Uterus (tissue), 4 donors: ENCODE data around the gene ZNF521. TPM values are rescaled to one million over a fixed set of nuclear protein-coding genes. Genes with fewer than 3 reads are reported as not detected.

Source experiments
- DNase-seq, 2 donors: peaks; one replicate each; pipeline ENCODE4 v3.0.0-alpha.2; 2019 to 2020
- H3K27ac ChIP-seq, 2 donors: fragments of 200-600 bp; sonication (generic); 1 replicate in 1 of 2; 2 replicates in 1 of 2; pipeline ENCODE4 v1.5.1; 2016 to 2018
- H3K27me3 ChIP-seq, 2 donors: fragments of 200-600 bp; sonication (generic); one replicate each; pipeline ENCODE4 v1.5.1; 2018 to 2019; ENCODE audit warnings: control low read depth in 1 of 2
- H3K36me3 ChIP-seq, 2 donors: fragments of 200-600 bp; sonication (generic); one replicate each; pipeline ENCODE4 v1.5.1; 2019; ENCODE audit warnings: control low read depth in 1 of 2
- H3K4me1 ChIP-seq, 2 donors: fragments of 200-600 bp; sonication (generic); one replicate each; pipeline ENCODE4 v1.5.1; 2018 to 2019; ENCODE audit warnings: control low read depth in 1 of 2
- H3K4me3 ChIP-seq, 2 donors: fragments of 200-600 bp; sonication (generic); 1 replicate in 1 of 2; 2 replicates in 1 of 2; pipeline ENCODE4 v1.5.1; 2018 to 2019; ENCODE audit warnings: mild to moderate bottlenecking in 1 of 2
- H3K9me3 ChIP-seq, 2 donors: fragments of 200-600 bp; sonication (generic); one replicate each; pipeline ENCODE4 v1.5.1; 2019; ENCODE audit warnings: control low read depth in 1 of 2
- POLR2A ChIP-seq, 2 donors: fragments of 450-650 bp; IDR thresholded peaks; one replicate each; pipeline ENCODE4 v1.6.1; 2016; ENCODE audit warnings: antibody characterized with exemption in 2 of 2, mild to moderate bottlenecking in 1 of 2, moderate library complexity in 1 of 2
- intact Hi-C: fragments of 100-400 bp; cut with DNase I; formaldehyde crosslinking; loops from one replicate; pipeline ENCODE4 v1.15.1; 2023; ENCODE audit warnings: low total_unique reads
- total RNA-seq, 4 donors: library from RNA; depleted of rRNA in 3 of 4; stranded (reverse); fragments of >200 nt in 3 of 4; gene quantifications; one replicate each; pipeline versions ENCODE4 v1.1.0 to v1.2.4, GENCODE V29; 2014 to 2023
- TF ChIP-seq, protein P1 (sequence below), 4 experiments: fragments of 200-600 bp in 2 of 4; fragments of 450-650 bp in 2 of 4; sonication (generic) in 2 of 4; IDR thresholded peaks; one replicate each; pipeline ENCODE4 v1.5.1; 2016 to 2019; ENCODE audit warnings: antibody characterized with exemption in 4 of 4, mild to moderate bottlenecking in 2 of 4, moderate library complexity in 1 of 4
- donor health status: DM: yes; HTN: yes; CAD: no.

ZNF521 gene
- total RNA-seq, 4 donors from 2014 or later: 47.4 to 116 (median 72.8) TPM

DNA sequence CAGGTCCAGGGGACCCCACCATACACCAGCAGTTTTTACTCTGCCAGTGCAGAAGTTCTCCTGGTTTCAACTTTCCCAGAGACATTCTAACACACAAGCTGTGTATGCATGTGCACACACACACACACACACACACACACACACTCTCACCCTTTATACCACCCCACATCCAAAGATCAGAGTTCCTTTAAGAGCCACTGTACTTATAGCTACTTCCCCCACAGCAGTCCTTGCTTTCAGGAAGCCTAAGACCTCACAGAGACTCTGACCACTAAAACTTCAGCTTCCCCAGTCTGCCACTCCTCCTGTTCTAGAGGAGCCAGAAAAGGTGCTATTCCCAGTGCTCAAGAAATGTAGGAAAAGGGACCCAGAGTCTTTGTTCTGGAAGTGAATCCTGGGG, 107.8 kb downstream of the ZNF521 start:
- Histone ChIP-seq H3K36me3 (no peaks in the 10 kb centered on the region), H3K9me3 (no peaks in the 10 kb centered on the region), H3K4me3 (no peak overlapping the region), H3K4me1 (no peaks in the 10 kb centered on the region), H3K27ac (no peak overlapping the region), H3K27me3 (no peaks in the 10 kb centered on the region)
- intact Hi-C loops: no loop called here
- DNase-seq: no peak
- TF ChIP-seq, protein P1, sequence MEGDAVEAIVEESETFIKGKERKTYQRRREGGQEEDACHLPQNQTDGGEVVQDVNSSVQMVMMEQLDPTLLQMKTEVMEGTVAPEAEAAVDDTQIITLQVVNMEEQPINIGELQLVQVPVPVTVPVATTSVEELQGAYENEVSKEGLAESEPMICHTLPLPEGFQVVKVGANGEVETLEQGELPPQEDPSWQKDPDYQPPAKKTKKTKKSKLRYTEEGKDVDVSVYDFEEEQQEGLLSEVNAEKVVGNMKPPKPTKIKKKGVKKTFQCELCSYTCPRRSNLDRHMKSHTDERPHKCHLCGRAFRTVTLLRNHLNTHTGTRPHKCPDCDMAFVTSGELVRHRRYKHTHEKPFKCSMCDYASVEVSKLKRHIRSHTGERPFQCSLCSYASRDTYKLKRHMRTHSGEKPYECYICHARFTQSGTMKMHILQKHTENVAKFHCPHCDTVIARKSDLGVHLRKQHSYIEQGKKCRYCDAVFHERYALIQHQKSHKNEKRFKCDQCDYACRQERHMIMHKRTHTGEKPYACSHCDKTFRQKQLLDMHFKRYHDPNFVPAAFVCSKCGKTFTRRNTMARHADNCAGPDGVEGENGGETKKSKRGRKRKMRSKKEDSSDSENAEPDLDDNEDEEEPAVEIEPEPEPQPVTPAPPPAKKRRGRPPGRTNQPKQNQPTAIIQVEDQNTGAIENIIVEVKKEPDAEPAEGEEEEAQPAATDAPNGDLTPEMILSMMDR (IDR thresholded peaks at IDR 0.05): no peak
- no peak for TF ChIP-seq POLR2A (IDR thresholded peaks at IDR 0.05)

DNA sequence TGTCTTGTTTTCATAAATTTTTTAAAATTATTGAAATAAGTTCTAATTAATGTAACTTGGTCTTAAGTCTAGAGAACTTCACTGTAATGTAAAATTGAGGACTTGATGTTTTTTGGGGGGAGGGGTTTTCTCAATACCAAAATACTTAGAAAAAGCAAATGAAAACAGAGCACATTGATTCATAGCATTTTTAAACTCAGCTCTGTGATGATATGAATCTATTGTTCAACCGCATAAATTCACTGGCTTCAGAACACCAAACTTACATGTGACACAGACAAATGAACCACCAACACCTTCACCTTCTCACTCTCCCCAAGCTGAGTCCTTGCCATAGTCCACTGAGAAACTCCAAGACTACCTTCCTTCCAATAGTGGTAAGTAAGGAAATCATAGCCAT, 108.2 kb downstream of the ZNF521 start:
- H3K9me3 ChIP-seq: no peaks in the 10 kb centered on the region
- no peak for DNase-seq
- intact Hi-C loops: no loop called here
- no peak overlapping the region for H3K27ac ChIP-seq
- H3K4me1 ChIP-seq: no peaks in the 10 kb centered on the region
- no peaks in the 10 kb centered on the region for H3K27me3 ChIP-seq
- TF ChIP-seq, protein P1 (IDR thresholded peaks at IDR 0.05): no peak
- TF ChIP-seq POLR2A (IDR thresholded peaks at IDR 0.05): no peak
- no peaks in the 10 kb centered on the region for H3K36me3 ChIP-seq
- no peak overlapping the region for H3K4me3 ChIP-seq

DNA sequence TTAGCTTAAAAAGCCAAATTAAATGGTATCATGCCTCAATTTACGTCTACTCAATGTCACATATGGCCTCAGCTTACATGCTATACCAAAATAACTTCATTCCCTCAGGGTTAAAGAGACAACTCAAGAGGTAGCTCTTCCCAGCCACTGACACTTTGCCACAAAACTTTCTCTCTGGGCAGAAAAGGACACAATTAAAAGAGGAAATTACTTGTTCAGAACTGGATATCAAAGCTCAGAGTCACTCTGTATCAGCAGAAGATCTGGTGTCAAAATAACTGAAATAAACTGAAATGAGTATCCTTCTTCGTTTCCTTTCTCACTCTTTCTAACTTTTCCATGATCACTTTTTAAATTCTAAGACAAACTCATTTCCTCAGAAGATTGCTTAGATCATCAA, 108.7 kb downstream of the ZNF521 start:
- no peaks in the 10 kb centered on the region for H3K36me3 ChIP-seq
- no peaks in the 10 kb centered on the region for H3K9me3 ChIP-seq
- H3K4me1 ChIP-seq: no peaks in the 10 kb centered on the region
- TF ChIP-seq, protein P1 (IDR thresholded peaks at IDR 0.05): no peak
- TF ChIP-seq POLR2A (IDR thresholded peaks at IDR 0.05): no peak
- DNase-seq: no peak
- H3K27ac ChIP-seq: no peak overlapping the region
- no peak overlapping the region for H3K4me3 ChIP-seq
- intact Hi-C loops: no loop called here
- no peaks in the 10 kb centered on the region for H3K27me3 ChIP-seq

DNA sequence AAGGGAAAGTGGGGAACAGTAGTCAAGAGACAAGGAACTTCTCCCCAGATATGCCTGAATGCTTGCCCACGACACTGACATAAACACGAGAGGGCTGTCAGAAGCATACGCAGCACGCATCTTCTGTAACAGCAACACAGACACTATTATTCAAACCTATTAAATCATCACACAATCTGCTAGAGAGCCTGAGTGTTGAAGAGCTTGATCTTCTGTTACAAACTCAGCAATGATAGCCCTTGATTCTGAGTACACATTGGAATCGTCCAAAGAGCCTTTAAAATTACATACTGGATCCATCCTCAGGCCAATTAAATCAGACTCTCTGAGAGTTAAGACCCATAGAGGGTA, 111.6 kb downstream of the ZNF521 start:
- H3K36me3 ChIP-seq: no peaks in the 10 kb centered on the region
- intact Hi-C loops: no loop called here
- TF ChIP-seq, protein P1 (IDR thresholded peaks at IDR 0.05): no peak
- TF ChIP-seq POLR2A (IDR thresholded peaks at IDR 0.05): no peak
- no peaks in the 10 kb centered on the region for H3K9me3 ChIP-seq
- H3K4me1 ChIP-seq: no peaks in the 10 kb centered on the region
- no peaks in the 10 kb centered on the region for H3K27me3 ChIP-seq
- no peak for DNase-seq
- H3K27ac ChIP-seq: no peak overlapping the region
- no peak overlapping the region for H3K4me3 ChIP-seq

DNA sequence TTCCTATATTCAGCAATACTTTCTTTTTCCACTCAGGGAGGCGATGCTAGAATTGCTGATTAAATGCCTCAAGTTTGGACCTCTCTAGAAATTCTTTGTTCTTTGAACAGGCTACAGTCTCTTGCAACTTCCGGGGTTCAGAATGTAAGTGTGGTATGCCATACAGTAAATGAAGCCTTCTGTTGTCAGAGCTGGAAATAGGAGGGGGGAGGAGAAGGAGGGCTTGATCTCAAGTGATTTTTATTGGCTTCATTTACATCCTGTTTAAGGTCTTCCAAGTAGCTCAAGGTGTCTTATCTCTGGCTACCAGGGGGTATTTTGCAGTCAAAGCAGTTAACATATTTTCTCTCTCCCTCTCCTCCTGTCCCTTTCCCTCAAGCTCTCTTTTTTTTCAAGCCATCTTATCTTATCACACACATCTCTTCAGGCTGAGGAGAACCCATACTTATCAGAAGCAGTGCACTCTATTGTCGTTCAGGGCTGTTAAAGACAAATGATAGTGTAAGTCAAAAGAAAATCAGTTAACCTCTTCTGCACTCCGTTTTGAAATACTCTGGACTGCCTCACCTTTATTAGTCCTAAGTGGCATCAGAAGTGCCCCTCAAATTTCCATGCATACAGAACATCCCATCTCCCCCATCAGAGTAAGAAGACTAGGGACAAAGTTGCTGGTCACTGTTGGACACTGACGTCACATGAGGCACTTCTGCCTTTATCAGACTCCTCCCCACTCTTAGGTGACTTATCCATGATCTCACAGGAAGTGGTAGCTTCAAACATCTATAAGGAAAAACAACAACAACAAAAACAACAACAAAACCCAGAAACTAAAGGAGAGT, 112.2 kb downstream of the ZNF521 start:
- peak overlapping the region; percentile 15 to 25 for H3K27ac ChIP-seq
- no peak overlapping the region for H3K4me3 ChIP-seq
- no peaks in the 10 kb centered on the region for H3K9me3 ChIP-seq
- H3K4me1 ChIP-seq: no peaks in the 10 kb centered on the region
- no peaks in the 10 kb centered on the region for H3K36me3 ChIP-seq
- TF ChIP-seq, protein P1 (IDR thresholded peaks at IDR 0.05): no peak
- no peak for TF ChIP-seq POLR2A (IDR thresholded peaks at IDR 0.05)
- no peaks in the 10 kb centered on the region for H3K27me3 ChIP-seq
- intact Hi-C loops: loop anchor here (10.0 kb wide), 2 partner anchors 45 to 105 kb away; no protein-coding TSS in a partner anchor
- no peak for DNase-seq
